Gastrocnemius medialis (tissue), 4 donors: ENCODE data around the gene DMD. TPM values are rescaled to one million over a fixed set of nuclear protein-coding genes. Genes with fewer than 3 reads are reported as not detected.
"Not testable (repeated sequence)": the region's sequence is repeated elsewhere in the genome, so short reads cannot be mapped to it uniquely, and the experiment has no call there.

ENCODE experiments used
- ATAC-seq, 2 donors: fragments of 150-250 bp; one replicate each; pipeline ENCODE4 v1.9.1; 2016
- DNase-seq, 2 donors: peaks; one replicate each; pipeline ENCODE4 v3.0.0-alpha.2; 2019
- H3K27ac ChIP-seq, 4 donors: fragments of 200-600 bp; sonication (generic); 1 replicate in 1 of 4; 2 replicates in 3 of 4; pipeline ENCODE4 v1.5.1; 2016 to 2018; ENCODE audit warnings: mild to moderate bottlenecking in 2 of 4, moderate library complexity in 1 of 4
- H3K27me3 ChIP-seq, 3 donors: fragments of 200-600 bp; sonication (generic) in 2 of 3; 1 replicate in 1 of 3; 2 replicates in 2 of 3; pipeline versions ENCODE4 v1.5.1 to v1.6.0; 2016 to 2019; ENCODE audit warnings: mild to moderate bottlenecking in 1 of 3, moderate library complexity in 1 of 3
- H3K36me3 ChIP-seq, 2 donors: fragments of 200-600 bp; sonication (generic) in 1 of 2; one replicate each; pipeline ENCODE4 v1.5.1; 2017 to 2018
- H3K4me1 ChIP-seq, 2 donors: fragments of 200-600 bp; sonication (generic) in 1 of 2; one replicate each; pipeline ENCODE4 v1.5.1; 2016 to 2017; ENCODE audit warnings: mild to moderate bottlenecking in 2 of 2
- H3K4me3 ChIP-seq, 4 donors: fragments of 200-600 bp; sonication (generic) in 3 of 4; 1 replicate in 1 of 4; 2 replicates in 3 of 4; pipeline ENCODE4 v1.5.1; 2016 to 2019; ENCODE audit warnings: mild to moderate bottlenecking in 2 of 4
- H3K9me3 ChIP-seq, 3 donors: fragments of 200-600 bp; sonication (generic) in 2 of 3; 1 replicate in 1 of 3; 2 replicates in 2 of 3; pipeline ENCODE4 v1.5.1; 2016 to 2019
- CTCF ChIP-seq, 5 experiments: fragments of 450-650 bp in 3 of 5; fragments of 200-600 bp in 2 of 5; sonication (generic) in 2 of 5; IDR thresholded peaks in 4 of 5; conservative IDR thresholded peaks in 1 of 5; 1 replicate in 4 of 5; 2 replicates in 1 of 5; pipeline ENCODE4 v1.5.1; 2016 to 2019; ENCODE audit warnings: antibody characterized with exemption in 5 of 5, mild to moderate bottlenecking in 3 of 5, moderate library complexity in 3 of 5
- POLR2A ChIP-seq, 2 donors: fragments of 450-650 bp; IDR thresholded peaks; one replicate each; pipeline ENCODE4 v1.6.1; 2017; ENCODE audit warnings: antibody characterized with exemption in 2 of 2, mild to moderate bottlenecking in 2 of 2, moderate library complexity in 2 of 2
- in situ Hi-C, 4 donors: fragments of 200-750 bp; cut with MboI; loops; one replicate each; pipeline versions ENCODE4 v1.15.0 to v1.8.0; 2017; ENCODE audit warnings: low sequenced_read_pairs in 4 of 4
- intact Hi-C: fragments of 100-400 bp; cut with DNase I; formaldehyde crosslinking; loops from one replicate; pipeline ENCODE4 v1.15.1; 2023; ENCODE audit warnings: low total_unique reads
- total RNA-seq, 4 donors: library from RNA; depleted of rRNA; stranded (reverse); fragments of >200 nt; gene quantifications; one replicate each; pipeline versions ENCODE4 v1.1.0 to v1.2.3, GENCODE V29; 2016

The DMD gene
- total RNA-seq, 4 donors from 2014 or later = 53.5 to 201 (median 98.9) TPM

- intact Hi-C loops (no loop called here), in situ Hi-C loops (loop anchor here in 1 of 4 donors (25.0 kb wide), 1 partner anchor 102 kb away; no protein-coding TSS in a partner anchor)
- Histone ChIP-seq H3K27me3 (no peaks in the 10 kb centered on the region), H3K36me3 (no peaks in the 10 kb centered on the region), H3K4me3 (no peak overlapping the region), H3K27ac (peak overlapping the region; percentile 36 to 69 (median 62)), H3K9me3 (no peaks in the 10 kb centered on the region), H3K4me1 (peaks cover 16 to 22% of the 10 kb centered on the region in 2 donors)
- DNase-seq = no peak
- ATAC-seq = no peak
- TF ChIP-seq POLR2A (IDR thresholded peaks at IDR 0.05) (no peak), CTCF (IDR thresholded peaks at IDR 0.05 in 4 of 5, conservative IDR thresholded peaks at IDR 0.05 in 1 of 5) (no peak)
Measured at GRCh38 chrX:33188881-33189280, 22.5 kb downstream of the DMD start.

- Histone ChIP-seq H3K27ac (peak overlapping the region; percentile 36 to 69 (median 62)), H3K9me3 (no peaks in the 10 kb centered on the region), H3K36me3 (no peaks in the 10 kb centered on the region), H3K27me3 (no peaks in the 10 kb centered on the region), H3K4me3 (no peak overlapping the region), H3K4me1 (peaks cover 17 to 25% of the 10 kb centered on the region in 2 donors)
- in situ Hi-C loops = loop anchor here in 1 of 4 donors (25.0 kb wide), 1 partner anchor 101 kb away; no protein-coding TSS in a partner anchor
- no peak for TF ChIP-seq POLR2A (IDR thresholded peaks at IDR 0.05)
- TF ChIP-seq CTCF (IDR thresholded peaks at IDR 0.05 in 4 of 5, conservative IDR thresholded peaks at IDR 0.05 in 1 of 5) = no peak
- intact Hi-C loops = no loop called here
- no peak for ATAC-seq
- no peak for DNase-seq
Measured at GRCh38 chrX:33188286-33188685, 23.1 kb downstream of the DMD start.

GRCh38 chrX:33184803-33185202 lies 26.5 kb downstream of the DMD start:
- H3K27ac ChIP-seq = peak overlapping the region; percentile 40 to 86 (median 84)
- in situ Hi-C loops = loop anchor here in 1 of 4 donors (25.0 kb wide), 1 partner anchor 98 kb away; no protein-coding TSS in a partner anchor
- H3K9me3 ChIP-seq, H3K36me3 ChIP-seq, DNase-seq, intact Hi-C loops, H3K4me3 ChIP-seq, ATAC-seq, H3K27me3 ChIP-seq: not testable (repeated sequence)
- H3K4me1 ChIP-seq = peaks cover 12 to 13% of the 10 kb centered on the region in 2 donors

GRCh38 chrX:33183361-33183760 lies 28.0 kb downstream of the DMD start:
- no peaks in the 10 kb centered on the region for H3K36me3 ChIP-seq
- peak overlapping the region; percentile 14 to 37 (median 25) for H3K4me3 ChIP-seq
- no peak for TF ChIP-seq POLR2A (IDR thresholded peaks at IDR 0.05)
- TF ChIP-seq CTCF (IDR thresholded peaks at IDR 0.05 in 4 of 5, conservative IDR thresholded peaks at IDR 0.05 in 1 of 5) = peak in 1 of 5 experiments; percentile 8
- in situ Hi-C loops (loop anchor here in 1 of 4 donors (25.0 kb wide), 1 partner anchor 96 kb away; no protein-coding TSS in a partner anchor), intact Hi-C loops (no loop called here)
- no peaks in the 10 kb centered on the region for H3K27me3 ChIP-seq
- no peaks in the 10 kb centered on the region for H3K9me3 ChIP-seq
- H3K4me1 ChIP-seq = peaks cover 6 to 16% of the 10 kb centered on the region in 2 donors
- peak; percentile 66 to 82 for DNase-seq
- peak overlapping the region; percentile 76 to 86 (median 84) for H3K27ac ChIP-seq
- ATAC-seq = peak; percentile 95 to 97

- intact Hi-C loops = no loop called here
- peak; percentile 35 to 60 for ATAC-seq
Measured at GRCh38 chrX:33178690-33179089, 32.7 kb downstream of the DMD start.

More at GRCh38 chrX:33178690-33179089, 32.7 kb downstream of the DMD start:
- H3K27me3 ChIP-seq = no peaks in the 10 kb centered on the region
- peak in 1 of 2 donors; percentile 12 for DNase-seq
- no peak for TF ChIP-seq CTCF (IDR thresholded peaks at IDR 0.05 in 4 of 5, conservative IDR thresholded peaks at IDR 0.05 in 1 of 5)
- no peak for TF ChIP-seq POLR2A (IDR thresholded peaks at IDR 0.05)
- H3K9me3 ChIP-seq = no peaks in the 10 kb centered on the region
- in situ Hi-C loops = loop anchor here in 1 of 4 donors (25.0 kb wide), 1 partner anchor 91 kb away; no protein-coding TSS in a partner anchor
- no peak overlapping the region for H3K4me3 ChIP-seq
- peak overlapping the region; percentile 71 to 86 (median 84) for H3K27ac ChIP-seq
- peaks cover 0 to 8% of the 10 kb centered on the region in 2 donors for H3K4me1 ChIP-seq
- no peaks in the 10 kb centered on the region for H3K36me3 ChIP-seq
